H1 (cell line): ENCODE results near the gene TACR2.

ENCODE experiments used
- BACH1 ChIP-seq: IDR thresholded peaks from 2 replicates; pipeline ENCODE4 v1.6.1; 2012; ENCODE audit warnings: low read length, improper control_type of control experiment
- CBX5 ChIP-seq: fragments of 300-800, 300-1000 bp; sonication (generic); IDR thresholded peaks from 2 replicates; pipeline ENCODE4 v1.7.1; 2016; ENCODE audit warnings: antibody characterized with exemption, low read length, low read depth
- EZH2 ChIP-seq: fragments of 200-600 bp; sonication (generic); IDR thresholded peaks from 2 replicates; pipeline ENCODE4 v1.7.1; 2012; ENCODE audit warnings: low read depth, mild to moderate bottlenecking, moderate library complexity, low read length, inconsistent platforms; ENCODE audit not compliant: severe bottlenecking
- JUND ChIP-seq: IDR thresholded peaks from 2 replicates; pipeline ENCODE4 v1.6.1; 2011; ENCODE audit warnings: mild to moderate bottlenecking, improper control_type of control experiment, low read length
- POLR2AphosphoS5 ChIP-seq: IDR thresholded peaks from 2 replicates; pipeline ENCODE4 v1.6.1; 2011; ENCODE audit warnings: low read depth, low read length
- POU5F1 ChIP-seq: IDR thresholded peaks from 2 replicates; pipeline ENCODE4 v1.6.1; 2011; ENCODE audit warnings: low read depth, mild to moderate bottlenecking, low read length, moderate library complexity
- SP2 ChIP-seq: IDR thresholded peaks from 2 replicates; pipeline ENCODE4 v1.6.1; 2012; ENCODE audit warnings: mild to moderate bottlenecking, low read length, inconsistent platforms
- TAF1 ChIP-seq: IDR thresholded peaks from 2 replicates; pipeline ENCODE4 v1.6.1; 2011; ENCODE audit warnings: mild to moderate bottlenecking, low read depth, low read length
- TAF7 ChIP-seq: optimal IDR thresholded peaks from 2 replicates; pipeline ENCODE3; 2011; ENCODE audit warnings: low read depth, mild to moderate bottlenecking, inconsistent platforms, low read length, moderate library complexity, borderline replicate concordance
- TCF12 ChIP-seq: IDR thresholded peaks from 2 replicates; pipeline ENCODE4 v1.6.1; 2011; ENCODE audit warnings: low read depth, mild to moderate bottlenecking, low read length
- ZNF274 ChIP-seq: IDR thresholded peaks from 2 replicates; pipeline ENCODE4 v1.7.0; 2012; ENCODE audit warnings: low read length, borderline replicate concordance; ENCODE audit errors: extremely low read depth
- TF ChIP-seq, protein P1 (sequence below): IDR thresholded peaks from 2 replicates; pipeline ENCODE4 v1.6.1; 2011; ENCODE audit warnings: low read length, improper control_type of control experiment
- TF ChIP-seq, protein P2 (sequence below), 3 experiments: IDR thresholded peaks; 1 replicate in 2 of 3; 2 replicates in 1 of 3; pipeline versions ENCODE4 v1.5.1 to v1.6.1; 2011; ENCODE audit warnings: low read length in 3 of 3, mild to moderate bottlenecking in 3 of 3, inconsistent platforms in 2 of 3, low read depth in 1 of 3, moderate library complexity in 1 of 3; ENCODE audit not compliant: insufficient read depth in 1 of 3; ENCODE audit errors: control extremely low read depth in 1 of 3
- TF ChIP-seq, protein P3 (sequence below): IDR thresholded peaks from 2 replicates; pipeline ENCODE4 v1.6.1; 2012; ENCODE audit warnings: inconsistent platforms

DNA sequence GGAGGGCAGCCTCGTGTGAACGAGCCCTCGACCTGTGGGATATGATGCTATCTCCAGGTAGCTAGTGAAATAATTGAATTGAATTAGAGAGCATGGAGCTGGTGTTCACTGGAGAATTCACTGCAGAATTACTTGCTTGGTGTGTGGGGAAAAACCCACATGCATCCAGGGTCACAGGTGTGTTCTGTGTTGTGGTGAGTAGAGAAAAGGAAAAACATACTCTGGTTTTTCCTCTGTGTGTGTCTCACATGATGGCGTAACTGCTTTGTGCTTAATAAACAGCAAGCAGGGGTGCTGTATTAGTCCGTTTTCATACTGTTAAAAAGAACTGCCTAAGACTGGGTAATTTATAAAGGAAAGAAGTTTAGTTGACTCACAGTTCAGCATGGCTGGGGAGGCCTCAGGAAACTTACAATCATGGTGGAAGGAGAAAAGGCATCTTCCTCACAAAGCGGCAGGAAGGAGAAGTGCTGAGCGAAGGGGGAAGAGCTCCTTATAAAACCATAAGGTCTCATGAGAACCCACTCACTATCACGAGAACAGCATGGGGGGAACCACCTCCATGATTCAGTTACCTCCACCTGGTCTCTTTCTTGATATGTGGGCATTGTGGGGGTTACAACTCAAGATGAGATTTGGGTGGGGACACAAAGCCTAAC lies 62.6 kb downstream of the TACR2 start:
- TF ChIP-seq, protein P1, sequence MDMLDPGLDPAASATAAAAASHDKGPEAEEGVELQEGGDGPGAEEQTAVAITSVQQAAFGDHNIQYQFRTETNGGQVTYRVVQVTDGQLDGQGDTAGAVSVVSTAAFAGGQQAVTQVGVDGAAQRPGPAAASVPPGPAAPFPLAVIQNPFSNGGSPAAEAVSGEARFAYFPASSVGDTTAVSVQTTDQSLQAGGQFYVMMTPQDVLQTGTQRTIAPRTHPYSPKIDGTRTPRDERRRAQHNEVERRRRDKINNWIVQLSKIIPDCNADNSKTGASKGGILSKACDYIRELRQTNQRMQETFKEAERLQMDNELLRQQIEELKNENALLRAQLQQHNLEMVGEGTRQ = no peak
- TF ChIP-seq, protein P2, sequence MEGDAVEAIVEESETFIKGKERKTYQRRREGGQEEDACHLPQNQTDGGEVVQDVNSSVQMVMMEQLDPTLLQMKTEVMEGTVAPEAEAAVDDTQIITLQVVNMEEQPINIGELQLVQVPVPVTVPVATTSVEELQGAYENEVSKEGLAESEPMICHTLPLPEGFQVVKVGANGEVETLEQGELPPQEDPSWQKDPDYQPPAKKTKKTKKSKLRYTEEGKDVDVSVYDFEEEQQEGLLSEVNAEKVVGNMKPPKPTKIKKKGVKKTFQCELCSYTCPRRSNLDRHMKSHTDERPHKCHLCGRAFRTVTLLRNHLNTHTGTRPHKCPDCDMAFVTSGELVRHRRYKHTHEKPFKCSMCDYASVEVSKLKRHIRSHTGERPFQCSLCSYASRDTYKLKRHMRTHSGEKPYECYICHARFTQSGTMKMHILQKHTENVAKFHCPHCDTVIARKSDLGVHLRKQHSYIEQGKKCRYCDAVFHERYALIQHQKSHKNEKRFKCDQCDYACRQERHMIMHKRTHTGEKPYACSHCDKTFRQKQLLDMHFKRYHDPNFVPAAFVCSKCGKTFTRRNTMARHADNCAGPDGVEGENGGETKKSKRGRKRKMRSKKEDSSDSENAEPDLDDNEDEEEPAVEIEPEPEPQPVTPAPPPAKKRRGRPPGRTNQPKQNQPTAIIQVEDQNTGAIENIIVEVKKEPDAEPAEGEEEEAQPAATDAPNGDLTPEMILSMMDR (IDR thresholded peaks at IDR 0.05; ENCODE audit: control extremely low read depth in 1 of 3, insufficient read depth in 1 of 3, low read depth in 1 of 3, low read length in 3 of 3) = no peak
- TF ChIP-seq TAF1 (no peak), POLR2AphosphoS5 (no peak), BACH1 (no peak), SP2 (no peak), CBX5 (no peak), EZH2 (no peak), TAF7 (no peak), POU5F1 (no peak), TCF12 (no peak), JUND (no peak), ZNF274 (no peak)
- TF ChIP-seq, protein P3, sequence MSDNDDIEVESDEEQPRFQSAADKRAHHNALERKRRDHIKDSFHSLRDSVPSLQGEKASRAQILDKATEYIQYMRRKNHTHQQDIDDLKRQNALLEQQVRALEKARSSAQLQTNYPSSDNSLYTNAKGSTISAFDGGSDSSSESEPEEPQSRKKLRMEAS = no peak
